Measurements from ENCODE around the gene GLOD4. TPM values are rescaled to one million over a fixed set of nuclear protein-coding genes. Genes with fewer than 3 reads are reported as not detected.

The GLOD4 gene
- polyA plus RNA-seq, 1 experiment, result 42.2 TPM

DNA sequence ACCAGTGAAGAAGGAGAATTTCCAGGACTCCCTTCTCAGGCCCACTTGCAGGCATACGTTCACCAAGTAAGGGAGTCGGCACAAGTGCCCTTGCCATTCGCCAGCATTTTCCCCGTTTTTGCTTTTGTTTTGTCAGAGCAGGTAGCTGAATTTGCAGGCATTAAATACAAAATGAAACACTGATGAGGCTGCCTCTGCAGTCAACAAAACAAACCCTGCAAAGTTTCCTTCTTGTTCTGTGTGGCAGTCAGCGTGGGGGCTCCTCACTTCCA, 7.8 kb downstream of the GLOD4 start:
- ChIA-PET POLR2A (no interaction called here), CTCF (interaction anchor here (0.9 kb wide), 1 partner anchor 225 kb away, joined by 5 read pairs; no protein-coding TSS in a partner anchor)
- TF ChIP-seq CTCF (IDR thresholded peaks at IDR 0.05; ENCODE audit: low read depth, low read length), result no peak
- no peaks in the 10 kb centered on the region for H3K9me3 ChIP-seq (ENCODE audit: control insufficient read depth, insufficient read depth, low read length)
- no peak for DNase-seq (ENCODE audit: low read depth, low spot score)
- H3K4me3 ChIP-seq (ENCODE audit: low read depth, low read length), result no peak overlapping the region
- H3K27ac ChIP-seq (ENCODE audit: low read depth, low read length), result no peak overlapping the region
- H3K27me3 ChIP-seq (ENCODE audit: control insufficient read depth, insufficient read depth, low read length), result no peaks in the 10 kb centered on the region

DNA sequence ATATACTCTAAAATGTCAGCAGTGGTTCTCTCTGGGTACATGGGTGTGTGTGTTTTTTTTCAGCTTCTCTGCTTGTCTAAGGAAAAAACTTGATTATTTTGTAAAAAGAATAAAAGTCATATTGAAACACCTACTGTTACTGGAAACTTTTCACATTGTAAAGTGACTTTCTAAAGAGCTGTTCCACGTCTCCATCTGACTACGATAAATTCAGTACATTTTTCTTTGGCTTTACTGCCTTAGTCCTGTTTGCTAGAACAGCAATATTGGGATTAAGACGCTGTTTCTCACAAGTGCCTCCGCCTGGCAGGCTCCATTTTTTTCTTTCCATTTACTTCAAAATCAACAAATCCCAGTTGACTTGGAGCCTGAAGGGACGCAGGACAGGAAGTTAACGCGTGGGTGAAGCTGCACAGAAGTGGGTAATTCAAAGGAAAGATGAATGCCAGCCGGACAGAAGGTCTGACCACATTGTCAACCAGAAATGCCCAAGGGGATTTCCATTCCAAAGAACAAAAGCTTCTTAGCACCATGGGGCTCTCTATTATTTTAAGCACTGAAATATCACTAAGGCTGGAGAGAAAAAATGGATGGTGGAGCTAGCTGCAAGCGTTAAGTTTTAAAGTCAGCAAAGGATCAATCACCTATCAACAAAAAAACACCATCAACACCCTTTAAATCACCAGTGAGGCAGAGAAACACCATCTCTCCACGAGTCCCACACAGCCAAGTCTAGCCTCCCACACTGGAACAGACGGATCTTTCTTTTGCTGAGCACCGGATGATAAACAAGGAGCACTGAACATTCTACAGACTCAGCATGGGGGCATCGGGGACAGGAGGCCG, 8.4 kb downstream of the GLOD4 start:
- H3K9me3 ChIP-seq (ENCODE audit: control insufficient read depth, insufficient read depth, low read length), result no peaks in the 10 kb centered on the region
- DNase-seq (ENCODE audit: low read depth, low spot score), result no peak
- H3K27ac ChIP-seq (ENCODE audit: low read depth, low read length), result no peak overlapping the region
- ChIA-PET CTCF (interaction anchor here (0.6 to 0.9 kb wide), 2 partner anchors 137 to 225 kb away, joined by 3 to 5 read pairs; no protein-coding TSS in a partner anchor), POLR2A (no interaction called here)
- no peak for TF ChIP-seq CTCF (IDR thresholded peaks at IDR 0.05; ENCODE audit: low read depth, low read length)
- no peaks in the 10 kb centered on the region for H3K27me3 ChIP-seq (ENCODE audit: control insufficient read depth, insufficient read depth, low read length)
- no peak overlapping the region for H3K4me3 ChIP-seq (ENCODE audit: low read depth, low read length)

DNA sequence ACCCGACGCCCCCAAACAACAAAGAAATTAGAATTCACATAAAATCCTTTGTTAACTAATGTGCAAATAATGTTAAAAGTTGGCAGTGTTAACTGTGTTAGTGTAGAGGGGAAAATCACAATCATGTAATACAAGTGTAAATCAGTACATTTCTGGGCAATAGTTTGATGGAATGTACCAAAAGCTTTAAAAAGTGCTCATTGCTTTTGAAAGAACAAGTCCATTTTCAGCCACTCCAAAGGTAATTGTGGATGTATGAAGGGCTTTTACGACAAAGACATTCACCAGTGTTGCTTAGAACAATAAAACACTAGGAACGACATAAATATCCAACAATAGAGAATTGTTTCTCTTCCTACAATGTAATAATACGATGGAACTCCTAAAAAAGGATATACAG, 9.1 kb downstream of the GLOD4 start:
- H3K4me3 ChIP-seq (ENCODE audit: low read depth, low read length), result no peak overlapping the region
- H3K27me3 ChIP-seq (ENCODE audit: control insufficient read depth, insufficient read depth, low read length), result no peaks in the 10 kb centered on the region
- H3K9me3 ChIP-seq (ENCODE audit: control insufficient read depth, insufficient read depth, low read length), result no peaks in the 10 kb centered on the region
- DNase-seq (ENCODE audit: low read depth, low spot score), result no peak
- CTCF ChIA-PET, result interaction anchor here (0.6 kb wide), 1 partner anchor 138 kb away, joined by 3 read pairs; no protein-coding TSS in a partner anchor
- H3K27ac ChIP-seq (ENCODE audit: low read depth, low read length), result no peak overlapping the region
- no peak for TF ChIP-seq CTCF (IDR thresholded peaks at IDR 0.05; ENCODE audit: low read depth, low read length)
- POLR2A ChIA-PET, result no interaction called here

GRCh38 chr17:767076-767475, 15.0 kb downstream of the GLOD4 start:
- no peak for DNase-seq (ENCODE audit: low read depth, low spot score)

More at GRCh38 chr17:767076-767475, 15.0 kb downstream of the GLOD4 start:
- H3K27ac ChIP-seq (ENCODE audit: low read depth, low read length), result no peak overlapping the region
- H3K27me3 ChIP-seq (ENCODE audit: control insufficient read depth, insufficient read depth, low read length), result no peaks in the 10 kb centered on the region
- no peak overlapping the region for H3K4me3 ChIP-seq (ENCODE audit: low read depth, low read length)
- POLR2A ChIA-PET, result no interaction called here
- no peaks in the 10 kb centered on the region for H3K9me3 ChIP-seq (ENCODE audit: control insufficient read depth, insufficient read depth, low read length)
- no peak for TF ChIP-seq CTCF (IDR thresholded peaks at IDR 0.05; ENCODE audit: low read depth, low read length)
- CTCF ChIA-PET, result no interaction called here
